ENCODE data around the gene IRF2BP1. TPM values are rescaled to one million over a fixed set of nuclear protein-coding genes. Genes with fewer than 3 reads are reported as not detected.
A peak's percentile ranks its signal among the peaks of the same experiment; 100 is the strongest.

Gene IRF2BP1
- total and polyA plus RNA-seq, 2 of the 13 experiments (the other 11 are each of a cell fraction or from before 2014, with no cell fraction given), result 4.3 to 14.3 TPM

- TF ChIP-seq ZNF646 (CRISPR knock-in tag; IDR thresholded peaks at IDR 0.05), result no peak
- TF ChIP-seq PAX8 (CRISPR knock-in tag; IDR thresholded peaks at IDR 0.05; ENCODE audit: borderline replicate concordance), result no peak
- peak; percentile 95 for TF ChIP-seq HCFC1 (IDR thresholded peaks at IDR 0.05; ENCODE audit: low read depth, low read length)
- TF ChIP-seq ZNF205 (CRISPR knock-in tag; IDR thresholded peaks at IDR 0.05), result no peak
- no peak for TF ChIP-seq ONECUT2 (CRISPR knock-in tag; IDR thresholded peaks at IDR 0.05)
- TF ChIP-seq ZNF841 (CRISPR knock-in tag; IDR thresholded peaks at IDR 0.05; ENCODE audit: borderline replicate concordance), result peak; percentile 30; the same call in 1 of the 2 replicates
- TF ChIP-seq SKIL (CRISPR knock-in tag; IDR thresholded peaks at IDR 0.05; ENCODE audit: borderline replicate concordance), result no peak
- TF ChIP-seq FOXM1 (CRISPR knock-in tag; IDR thresholded peaks at IDR 0.05), result no peak
- no peak for TF ChIP-seq MAZ (IDR thresholded peaks at IDR 0.05; ENCODE audit: borderline replicate concordance, low read depth, low read length)
- no peak for TF ChIP-seq MAZ (CRISPR knock-in tag; IDR thresholded peaks at IDR 0.05; ENCODE audit: low read depth)
- TF ChIP-seq ZFY (CRISPR knock-in tag; IDR thresholded peaks at IDR 0.05), result peak; percentile 50; the same call in 1 of the 2 replicates
- no peak for TF ChIP-seq ZSCAN31 (CRISPR knock-in tag; IDR thresholded peaks at IDR 0.05; ENCODE audit: low read depth)
- TF ChIP-seq AGO1 (IDR thresholded peaks at IDR 0.05; ENCODE audit: low read depth, low read length, poor library complexity, severe bottlenecking), result no peak
- TF ChIP-seq E2F5 (CRISPR knock-in tag; conservative IDR thresholded peaks at IDR 0.05), result peak; percentile 100
- no peak for TF ChIP-seq MED1 (CRISPR knock-in tag; IDR thresholded peaks at IDR 0.05)
- TF ChIP-seq AHR (CRISPR knock-in tag; IDR thresholded peaks at IDR 0.05), result 0 out of 2 replicates have a peak, but pooled peaks have one; percentile 32
- peak; percentile 57 for TF ChIP-seq BCL6 (CRISPR knock-in tag; IDR thresholded peaks at IDR 0.05)
- no peak for TF ChIP-seq PATZ1 (CRISPR knock-in tag; IDR thresholded peaks at IDR 0.05)
- TF ChIP-seq FOXK1 (CRISPR knock-in tag; IDR thresholded peaks at IDR 0.05; ENCODE audit: borderline replicate concordance, low read depth), result peak; percentile 81; the same call in 1 of the 2 replicates
Observed at GRCh38 chr19:45927565-45928261, 41.8 kb upstream of the IRF2BP1 start (continued).

Measured in HepG2 (cell line).